SU-DHL-6 (cell line): Measurements from ENCODE around the gene ZNF654.
A peak's percentile ranks its signal among the peaks of the same experiment; 100 is the strongest.
"Not testable (repeated sequence)": the region's sequence is repeated elsewhere in the genome, so short reads cannot be mapped to it uniquely, and the experiment has no call there.

ENCODE experiments used
- H2AFZ ChIP-seq: fragments of 200-600 bp; sonication (generic); 2 replicates; pipeline ENCODE4 v1.6.1; 2014; ENCODE audit warnings: low read depth, mild to moderate bottlenecking, moderate library complexity, mixed read lengths, antibody characterized with exemption, low read length; ENCODE audit not compliant: severe bottlenecking
- H3F3A ChIP-seq: fragments of 200-600 bp; shearing (Covaris generic); 2 replicates; pipeline ENCODE4 v1.6.0; 2016; ENCODE audit warnings: antibody characterized with exemption, mild to moderate bottlenecking; ENCODE audit not compliant: insufficient read depth
- H3K27ac ChIP-seq: fragments of 200-600 bp; sonication (generic); 2 replicates; pipeline ENCODE4 v1.5.1; 2016; ENCODE audit warnings: low read depth, mild to moderate bottlenecking, low read length, moderate library complexity, mixed read lengths
- H3K27me3 ChIP-seq: fragments of 200-600 bp; sonication (generic), shearing (Covaris generic); 2 replicates; pipeline ENCODE4 v1.6.0; 2014; ENCODE audit warnings: mild to moderate bottlenecking, low read length
- H3K36me3 ChIP-seq: fragments of 200-600 bp; sonication (generic); 2 replicates; pipeline ENCODE4 v1.6.1; 2014; ENCODE audit warnings: mild to moderate bottlenecking, low read length, mixed read lengths
- H3K4me2 ChIP-seq: fragments of 300-600, 200-600 bp; shearing (Covaris generic), sonication (generic); 2 replicates; pipeline ENCODE4 v1.6.0; 2014; ENCODE audit warnings: low read length, low read depth, mild to moderate bottlenecking; ENCODE audit not compliant: poor library complexity, severe bottlenecking
- H3K4me3 ChIP-seq: fragments of 200-600 bp; sonication (generic); 2 replicates; pipeline ENCODE4 v1.5.1; 2014; ENCODE audit warnings: antibody characterized with exemption, low read length, mild to moderate bottlenecking, mixed read lengths; ENCODE audit not compliant: insufficient read depth, poor library complexity, severe bottlenecking
- H3K79me2 ChIP-seq: fragments of 200-600 bp; sonication (generic); 2 replicates; pipeline ENCODE4 v1.6.1; 2014; ENCODE audit warnings: mild to moderate bottlenecking, low read length, moderate library complexity; ENCODE audit not compliant: insufficient read depth
- H3K9ac ChIP-seq: fragments of 200-600 bp; sonication (generic); 2 replicates; pipeline ENCODE4 v1.7.0; 2014; ENCODE audit warnings: mild to moderate bottlenecking, low read length
- H3K9me2 ChIP-seq: fragments of 200-600 bp; sonication (generic); replicated peaks from 2 replicates; pipeline ENCODE4 v1.6.1; 2014; ENCODE audit warnings: low read length; ENCODE audit not compliant: insufficient read depth
- H3K9me3 ChIP-seq: fragments of 200-600 bp; sonication (generic); 2 replicates; pipeline ENCODE4 v1.6.1; 2014; ENCODE audit warnings: low read length, mixed read lengths; ENCODE audit not compliant: insufficient read depth
- H4K20me1 ChIP-seq: fragments of 200-600 bp; sonication (generic); 2 replicates; pipeline ENCODE4 v1.6.1; 2014; ENCODE audit warnings: low read depth, mild to moderate bottlenecking, antibody characterized with exemption, low read length, moderate library complexity, mixed read lengths
- CTCF ChIP-seq: fragments of 200-600 bp; sonication (generic); IDR thresholded peaks from one replicate; pipeline ENCODE4 v1.5.1; 2017; ENCODE audit warnings: antibody characterized with exemption, mild to moderate bottlenecking, low read length, moderate library complexity; ENCODE audit not compliant: insufficient read depth, poor library complexity, severe bottlenecking
- EZH2phosphoT487 ChIP-seq: fragments of 200-600 bp; sonication (generic), shearing (Covaris generic); conservative IDR thresholded peaks from 2 replicates; pipeline ENCODE4 v1.6.1; 2018; ENCODE audit warnings: mild to moderate bottlenecking, antibody characterized with exemption, low read length, moderate library complexity, mixed read lengths

The ZNF654 gene

GRCh38 chr3:88167704-88168103 lies 108.6 kb downstream of the ZNF654 start:
- H2AFZ ChIP-seq: no peak overlapping the region
- H3K27me3 ChIP-seq: no peaks in the 10 kb centered on the region
- no peaks in the 10 kb centered on the region for H3K9me3 ChIP-seq
- H3F3A ChIP-seq: no peaks in the 10 kb centered on the region
- 0 out of 2 replicates have a peak, but pooled peaks cover 2% of the 10 kb centered on the region for H3K36me3 ChIP-seq
- no peak overlapping the region for H3K4me3 ChIP-seq
- TF ChIP-seq CTCF (no peak), EZH2phosphoT487 (no peak)
- no peak overlapping the region for H3K27ac ChIP-seq
- peaks cover 9% of the 10 kb centered on the region for H4K20me1 ChIP-seq
- peaks cover 5% of the 10 kb centered on the region; the same call in 1 of the 2 replicates for H3K79me2 ChIP-seq
- no peak overlapping the region for H3K4me2 ChIP-seq
- no peaks in the 10 kb centered on the region for H3K9me2 ChIP-seq
- no peak overlapping the region for H3K9ac ChIP-seq

- no peak for TF ChIP-seq EZH2phosphoT487
- no peak for TF ChIP-seq CTCF
- no peaks in the 10 kb centered on the region for H3K36me3 ChIP-seq
- H3K79me2 ChIP-seq: peaks cover 1% of the 10 kb centered on the region; the same call in 1 of the 2 replicates
- peaks cover 8% of the 10 kb centered on the region for H4K20me1 ChIP-seq
- no peaks in the 10 kb centered on the region for H3F3A ChIP-seq
- no peak overlapping the region for H3K4me3 ChIP-seq
- no peak overlapping the region for H3K4me2 ChIP-seq
- H3K27ac ChIP-seq: no peak overlapping the region
- no peak overlapping the region for H2AFZ ChIP-seq
- no peaks in the 10 kb centered on the region for H3K9me3 ChIP-seq
- H3K9ac ChIP-seq: no peak overlapping the region
- no peaks in the 10 kb centered on the region for H3K27me3 ChIP-seq
- no peaks in the 10 kb centered on the region for H3K9me2 ChIP-seq
These were observed 109.1 kb downstream of the ZNF654 start for GRCh38 chr3:88168171-88168570.

- Histone ChIP-seq H3K9me2 (no peaks in the 10 kb centered on the region), H3K79me2 (no peaks in the 10 kb centered on the region), H3K27me3 (no peaks in the 10 kb centered on the region), H3F3A (no peaks in the 10 kb centered on the region), H3K4me3 (no peak overlapping the region), H3K27ac (no peak overlapping the region), H3K36me3 (no peaks in the 10 kb centered on the region), H3K9me3 (no peaks in the 10 kb centered on the region), H2AFZ (no peak overlapping the region), H4K20me1 (no peaks in the 10 kb centered on the region), H3K9ac (no peak overlapping the region), H3K4me2 (no peak overlapping the region)
- no peak for TF ChIP-seq EZH2phosphoT487
- peak; percentile 46 for TF ChIP-seq CTCF
These were observed 121.4 kb downstream of the ZNF654 start for GRCh38 chr3:88180398-88180999.

DNA sequence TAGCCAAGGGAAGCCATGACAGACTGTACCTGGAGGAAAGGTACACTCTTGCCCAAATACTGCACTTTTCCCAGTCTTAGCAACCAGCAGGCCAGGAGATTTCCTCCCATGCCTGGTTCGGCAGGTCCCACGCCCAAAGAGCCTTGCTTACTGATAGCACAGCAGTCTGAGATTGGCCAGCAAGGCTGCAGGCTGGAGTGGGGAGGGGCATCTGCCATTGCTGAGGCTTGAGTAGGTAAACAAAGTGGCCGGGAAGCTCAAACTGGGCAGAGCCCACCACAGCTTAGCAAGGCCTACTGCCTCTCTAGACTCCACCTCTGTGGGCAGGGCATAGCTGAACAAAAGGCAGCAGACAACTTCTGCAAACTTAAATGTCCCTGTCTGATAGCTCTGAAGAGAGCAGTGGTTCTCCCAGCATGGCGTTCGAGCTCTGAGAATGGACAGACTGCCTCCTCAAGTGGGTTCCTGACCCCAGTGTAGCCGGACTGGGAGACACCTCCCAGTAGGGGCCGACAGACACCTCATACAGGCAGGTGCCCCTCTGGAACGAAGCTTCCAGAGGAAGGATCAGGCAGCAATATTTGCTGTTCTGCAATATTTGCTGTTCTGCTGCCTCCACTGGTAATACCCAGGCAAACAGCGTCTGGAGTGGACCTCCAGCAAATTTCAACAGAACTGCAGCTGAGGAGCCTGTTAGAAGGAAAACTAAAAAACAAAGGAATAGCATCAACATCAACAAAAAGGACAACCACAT lies 123.3 kb downstream of the ZNF654 start:
- not testable (repeated sequence) for H3F3A ChIP-seq, H3K4me2 ChIP-seq, H3K36me3 ChIP-seq, H4K20me1 ChIP-seq, H3K27ac ChIP-seq, H3K4me3 ChIP-seq, H3K9me2 ChIP-seq, H3K9ac ChIP-seq, H3K79me2 ChIP-seq, H3K9me3 ChIP-seq, H2AFZ ChIP-seq, H3K27me3 ChIP-seq
